K562 (cell line): Measurements from ENCODE around the gene TTC31.

Experiments
- MYBL2 ChIP-seq, 2 experiments: fragments of 450-650 bp in 1 of 2; sonication (generic) in 1 of 2; formaldehyde crosslinking in 1 of 2; IDR thresholded peaks; 2 replicates each; pipeline versions ENCODE4 v1.6.1 to v1.8.1; 2017 to 2022; ENCODE audit warnings: borderline replicate concordance in 1 of 2, inconsistent platforms in 1 of 2, low read depth in 1 of 2, mild to moderate bottlenecking in 1 of 2, missing genetic modification reagents in 1 of 2, moderate library complexity in 1 of 2
- TOE1 ChIP-seq, 2 experiments: fragments of 450-650 bp in 1 of 2; sonication (generic) in 1 of 2; formaldehyde crosslinking in 1 of 2; IDR thresholded peaks; 2 replicates each; pipeline versions ENCODE4 v1.7.1 to v1.8.0; 2016 to 2022; ENCODE audit warnings: borderline replicate concordance in 2 of 2, mild to moderate bottlenecking in 2 of 2, antibody characterized with exemption in 1 of 2, inconsistent platforms in 1 of 2, low read depth in 1 of 2, missing genetic modification reagents in 1 of 2, moderate library complexity in 1 of 2
- YBX1 ChIP-seq: fragments of 450-650 bp; IDR thresholded peaks from 2 replicates; pipeline ENCODE4 v1.7.1; 2016; ENCODE audit warnings: mild to moderate bottlenecking
- YY1 ChIP-seq, 3 experiments: IDR thresholded peaks; 2 replicates each; pipeline ENCODE4 v1.6.1; 2011; ENCODE audit warnings: low read length in 2 of 3, mild to moderate bottlenecking in 2 of 3, moderate library complexity in 2 of 3, borderline replicate concordance in 1 of 3, control low read depth in 1 of 3, low read depth in 1 of 3; ENCODE audit not compliant: insufficient read depth in 3 of 3, insufficient replicate concordance in 2 of 3, control insufficient read depth in 1 of 3, insufficient read length in 1 of 3; ENCODE audit errors: extremely low read depth in 1 of 3
- TF ChIP-seq, protein P1 (sequence below): sonication (generic); formaldehyde crosslinking; IDR thresholded peaks from 2 replicates; pipeline ENCODE4 v1.8.1; 2023; ENCODE audit warnings: mild to moderate bottlenecking, missing genetic modification reagents

DNA sequence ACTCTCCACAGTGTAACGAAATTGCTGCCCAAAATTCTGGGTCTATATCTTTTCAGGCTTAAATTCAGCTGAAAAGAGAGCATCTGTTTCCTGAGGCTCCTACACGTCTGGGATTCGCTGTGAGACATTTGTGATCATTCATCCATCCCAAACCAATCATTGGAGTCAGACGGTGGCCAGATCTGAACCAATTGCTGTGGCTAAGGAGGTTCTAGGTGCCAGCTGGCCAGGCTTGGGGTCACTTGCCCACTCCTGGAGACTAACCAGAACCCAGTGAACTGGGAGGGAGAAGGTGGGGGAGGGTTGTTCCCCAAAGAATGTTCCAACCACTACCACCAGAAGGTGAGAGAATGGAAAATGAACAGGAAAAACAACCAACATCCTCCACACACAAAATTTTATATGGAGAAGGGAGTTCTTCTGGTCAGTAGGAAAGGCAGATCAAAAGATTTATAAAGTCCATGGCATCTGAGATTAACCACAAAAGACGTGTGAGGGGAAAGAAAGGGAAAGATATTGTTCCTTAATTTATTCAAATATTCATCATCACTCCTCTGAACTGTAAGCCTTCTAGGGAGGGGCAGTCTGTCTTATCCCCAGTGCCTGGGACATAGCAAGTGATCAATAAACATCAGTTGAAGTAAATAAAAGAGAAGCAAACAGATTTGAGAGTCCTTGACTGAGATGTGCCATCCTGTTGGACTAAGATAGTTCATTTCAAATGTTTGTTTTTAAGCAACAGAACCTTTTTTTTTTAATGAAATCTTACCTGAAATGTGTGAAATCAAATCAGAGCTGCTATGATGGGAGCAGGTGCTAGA lies 38.2 kb upstream of the TTC31 start:
- TF ChIP-seq MYBL2 (IDR thresholded peaks at IDR 0.05; ENCODE audit: low read depth), result no peak
- TF ChIP-seq MYBL2 (CRISPR knock-in tag; IDR thresholded peaks at IDR 0.05; ENCODE audit: borderline replicate concordance), result no peak
- no peak for TF ChIP-seq TOE1 (IDR thresholded peaks at IDR 0.05; ENCODE audit: borderline replicate concordance)
- no peak for TF ChIP-seq TOE1 (CRISPR knock-in tag; IDR thresholded peaks at IDR 0.05; ENCODE audit: borderline replicate concordance, low read depth)
- no peak for TF ChIP-seq YBX1
- TF ChIP-seq YY1 (IDR thresholded peaks at IDR 0.05; ENCODE audit: borderline replicate concordance in 1 of 3, control insufficient read depth in 1 of 3, extremely low read depth in 1 of 3, insufficient read depth in 3 of 3, insufficient read length in 1 of 3, insufficient replicate concordance in 2 of 3, low read depth in 1 of 3, low read length in 2 of 3), result no peak
- TF ChIP-seq, protein P1, sequence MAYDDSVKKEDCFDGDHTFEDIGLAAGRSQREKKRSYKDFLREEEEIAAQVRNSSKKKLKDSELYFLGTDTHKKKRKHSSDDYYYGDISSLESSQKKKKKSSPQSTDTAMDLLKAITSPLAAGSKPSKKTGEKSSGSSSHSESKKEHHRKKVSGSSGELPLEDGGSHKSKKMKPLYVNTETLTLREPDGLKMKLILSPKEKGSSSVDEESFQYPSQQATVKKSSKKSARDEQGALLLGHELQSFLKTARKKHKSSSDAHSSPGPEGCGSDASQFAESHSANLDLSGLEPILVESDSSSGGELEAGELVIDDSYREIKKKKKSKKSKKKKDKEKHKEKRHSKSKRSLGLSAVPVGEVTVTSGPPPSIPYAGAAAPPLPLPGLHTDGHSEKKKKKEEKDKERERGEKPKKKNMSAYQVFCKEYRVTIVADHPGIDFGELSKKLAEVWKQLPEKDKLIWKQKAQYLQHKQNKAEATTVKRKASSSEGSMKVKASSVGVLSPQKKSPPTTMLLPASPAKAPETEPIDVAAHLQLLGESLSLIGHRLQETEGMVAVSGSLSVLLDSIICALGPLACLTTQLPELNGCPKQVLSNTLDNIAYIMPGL (CRISPR knock-in tag), result no peak
